Stomach (tissue), 9 donors: ENCODE data around the gene SYNPR. TPM values are rescaled to one million over a fixed set of nuclear protein-coding genes. Genes with fewer than 3 reads are reported as not detected.
A peak's percentile ranks its signal among the peaks of the same experiment; 100 is the strongest.

Experiments
- DNase-seq, 2 donors: peaks; one replicate each; pipeline versions ENCODE4 v3.0.0 to v3.0.0-alpha.2; 2013 to 2019
- H3K27ac ChIP-seq, 5 donors: fragments of 200-600 bp in 4 of 5; sonication (generic) in 4 of 5; one replicate each; pipeline ENCODE4 v1.5.1; 2013 to 2019; ENCODE audit warnings: mild to moderate bottlenecking in 1 of 5, moderate library complexity in 1 of 5
- H3K27me3 ChIP-seq, 3 donors: fragments of 200-600 bp; sonication (generic); one replicate each; pipeline ENCODE4 v1.5.1; 2017 to 2019; ENCODE audit warnings: mixed run types in 1 of 3
- H3K36me3 ChIP-seq, 4 donors: fragments of 200-600 bp; sonication (generic); 1 replicate in 3 of 4; 2 replicates in 1 of 4; pipeline ENCODE4 v1.5.1; 2016 to 2019
- H3K4me1 ChIP-seq, 4 donors: fragments of 200-600 bp; sonication (generic); one replicate each; pipeline ENCODE4 v1.5.1; 2016 to 2019
- H3K4me3 ChIP-seq, 4 donors: fragments of 200-600 bp; sonication (generic) in 3 of 4; one replicate each; pipeline ENCODE4 v1.5.1; 2016 to 2019; ENCODE audit warnings: mild to moderate bottlenecking in 1 of 4
- H3K9me3 ChIP-seq, 4 donors: fragments of 200-600 bp; sonication (generic); one replicate each; pipeline ENCODE4 v1.5.1; 2016 to 2019
- CTCF ChIP-seq, 7 experiments: fragments of 450-650 bp in 4 of 7; fragments of 200-600 bp in 3 of 7; sonication (generic) in 3 of 7; IDR thresholded peaks; one replicate each; pipeline ENCODE4 v1.5.1; 2016 to 2019; ENCODE audit warnings: antibody characterized with exemption in 7 of 7, control low read depth in 2 of 7, mild to moderate bottlenecking in 1 of 7
- EP300 ChIP-seq: sonication (generic); formaldehyde crosslinking; IDR thresholded peaks from one replicate; pipeline ENCODE4 v1.6.1; 2017; ENCODE audit warnings: antibody characterized with exemption
- POLR2A ChIP-seq, 4 donors: fragments of 450-650 bp; IDR thresholded peaks; one replicate each; pipeline ENCODE4 v1.6.1; 2016; ENCODE audit warnings: antibody characterized with exemption in 4 of 4, control low read depth in 2 of 4, mild to moderate bottlenecking in 1 of 4, moderate library complexity in 1 of 4
- POLR2AphosphoS5 ChIP-seq, 3 donors: sonication (generic); formaldehyde crosslinking; IDR thresholded peaks; one replicate each; pipeline ENCODE4 v1.6.1; 2016; ENCODE audit warnings: antibody characterized with exemption in 3 of 3
- WGBS, 5 donors: extraction: QIAGEN DNeasy Blood & Tissue Kit in 3 of 5; methylation state at CpG; one replicate each; pipeline versions ENCODE4 v1.1.5 to v1.1.7; 2013 to 2018; 5-methylcytosine and 5-hydroxymethylcytosine counted together
- intact Hi-C: fragments of 100-400 bp; cut with DNase I; formaldehyde crosslinking; loops from one replicate; pipeline ENCODE4 v1.15.1; 2023; ENCODE audit warnings: low total_unique reads
- polyA plus RNA-seq, 3 donors: library from polyadenylated mRNA; stranded (reverse); fragments of 200-250 nt; gene quantifications; one replicate each; pipeline ENCODE4 v1.2.3, GENCODE V29; 2013
- total RNA-seq, 5 donors: library from RNA; depleted of rRNA; stranded (reverse); fragments of >200 nt; gene quantifications; one replicate each; pipeline versions ENCODE4 v1.1.0 to v1.2.3, GENCODE V29; 2014 to 2016
- donor health status: healthy with polysubstance abuse.
- donor health status: Bipolar disorder and iron deficiency.
- donor health status: healthy.

SYNPR gene
- total and polyA plus RNA-seq, 8 donors, result 0.13 to 1.7 (median 0.31) TPM; not detected in 3

- Histone ChIP-seq H3K9me3 (no peaks in the 10 kb centered on the region), H3K4me3 (no peak overlapping the region), H3K27ac (no peak overlapping the region), H3K4me1 (peaks cover 0 to 8% (median 0%) of the 10 kb centered on the region in 4 donors), H3K36me3 (no peaks in the 10 kb centered on the region), H3K27me3 (no peaks in the 10 kb centered on the region)
- WGBS, 5 donors, result 74 to 88% (median 84%) methylated on average over 3 of the region's 3 CpGs
- DNase-seq, result no peak
- intact Hi-C loops, result no loop called here
- no peak for TF ChIP-seq POLR2AphosphoS5 (IDR thresholded peaks at IDR 0.05)
- no peak for TF ChIP-seq POLR2A (IDR thresholded peaks at IDR 0.05)
- TF ChIP-seq CTCF (IDR thresholded peaks at IDR 0.05), result no peak
These were observed 53.4 kb downstream of the SYNPR start for GRCh38 chr3:63331520-63331919.

DNA sequence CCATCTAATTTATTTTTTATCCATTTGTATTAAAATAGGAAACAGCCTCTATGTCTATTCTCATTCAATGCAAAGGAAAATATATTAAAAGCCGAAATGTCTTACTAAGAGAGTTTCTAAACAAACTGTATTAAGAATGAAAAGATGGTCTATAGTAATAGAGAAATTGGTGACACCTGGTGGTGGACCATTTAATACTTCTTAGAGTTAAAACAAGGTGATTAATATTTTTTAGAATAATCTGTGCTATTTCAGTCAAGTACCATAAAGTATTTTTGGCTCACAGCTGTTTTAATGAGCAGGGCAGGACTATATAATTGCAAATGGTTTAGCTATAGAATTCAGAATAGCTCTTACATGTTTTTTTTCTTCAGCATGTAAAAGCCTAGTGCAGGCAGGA, 55.7 kb downstream of the SYNPR start:
- H3K9me3 ChIP-seq, result no peaks in the 10 kb centered on the region
- H3K27me3 ChIP-seq, result no peaks in the 10 kb centered on the region
- DNase-seq, result no peak
- H3K36me3 ChIP-seq, result no peaks in the 10 kb centered on the region
- TF ChIP-seq CTCF (IDR thresholded peaks at IDR 0.05) (peak in 1 of 7 experiments; percentile 25), EP300 (no peak)
- intact Hi-C loops, result no loop called here
- 54 to 72% (median 65%) methylated on average over 1 of the region's 1 CpG for WGBS, 5 donors
- H3K4me3 ChIP-seq, result no peak overlapping the region
- no peak overlapping the region for H3K27ac ChIP-seq
- H3K4me1 ChIP-seq, result peaks cover 0 to 2% (median 0%) of the 10 kb centered on the region in 4 donors

- intact Hi-C loops, result no loop called here
- Histone ChIP-seq H3K36me3 (no peaks in the 10 kb centered on the region), H3K4me3 (no peak overlapping the region), H3K9me3 (no peaks in the 10 kb centered on the region), H3K4me1 (peaks cover 0 to 1% (median under 1%) of the 10 kb centered on the region in 4 donors), H3K27me3 (no peaks in the 10 kb centered on the region), H3K27ac (no peak overlapping the region)
- TF ChIP-seq CTCF (IDR thresholded peaks at IDR 0.05) (no peak), EP300 (no peak), POLR2A (IDR thresholded peaks at IDR 0.05) (no peak)
- peak in 1 of 2 donors; percentile 28 for DNase-seq
- 58 to 70% (median 67%) methylated on average over 2 of the region's 2 CpGs for WGBS, 5 donors
These were observed 60.2 kb downstream of the SYNPR start for GRCh38 chr3:63338351-63338750.

DNA sequence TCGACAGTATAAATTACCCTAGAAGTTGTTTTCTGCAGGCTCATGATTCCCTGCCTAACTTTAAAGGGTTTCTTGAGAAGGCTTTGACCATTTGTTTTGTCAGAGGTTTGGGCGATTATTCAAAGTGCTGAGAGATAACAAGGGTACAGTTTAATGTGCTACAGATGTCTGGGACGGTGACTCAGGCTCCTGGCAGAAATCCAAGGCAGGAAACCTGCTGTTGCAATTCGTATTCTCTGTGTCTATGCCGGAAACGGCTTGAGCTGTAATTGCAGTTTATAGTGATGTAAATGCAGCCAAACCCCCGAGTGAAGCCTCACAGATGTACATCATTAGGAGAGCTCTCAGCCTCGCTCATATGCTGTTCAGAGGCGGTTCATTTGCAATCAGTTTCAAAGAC, 65.6 kb downstream of the SYNPR start:
- intact Hi-C loops, result no loop called here
- 1 to 3% (median 2%) methylated on average over 9 of the region's 9 CpGs for WGBS, 5 donors
- H3K36me3 ChIP-seq, result no peaks in the 10 kb centered on the region

More for the DNA sequence above, 65.6 kb downstream of the SYNPR start:
- Histone ChIP-seq H3K4me3 (no peak overlapping the region), H3K27ac (no peak overlapping the region), H3K9me3 (no peaks in the 10 kb centered on the region), H3K4me1 (peaks cover 0 to 9% (median 4%) of the 10 kb centered on the region in 4 donors), H3K27me3 (peaks cover 0 to 20% (median 0%) of the 10 kb centered on the region in 3 donors)
- DNase-seq, result peak; percentile 67 to 92
- TF ChIP-seq POLR2AphosphoS5 (IDR thresholded peaks at IDR 0.05) (peak in 1 of 3 donors; percentile 41), CTCF (IDR thresholded peaks at IDR 0.05) (no peak), POLR2A (IDR thresholded peaks at IDR 0.05) (no peak)
